Activated naive CD8-positive, alpha-beta T cell (primary cell): ENCODE data around the gene DMD.
"Not testable (repeated sequence)": the region's sequence is repeated elsewhere in the genome, so short reads cannot be mapped to it uniquely, and the experiment has no call there.

Experiments used
- H3K27ac Mint-ChIP-seq: one replicate; pipeline ENCODE4 v1.8.0; 2021; ENCODE audit warnings: mixed read lengths
- H3K27me3 Mint-ChIP-seq: one replicate; pipeline ENCODE4 v1.8.0; 2021; ENCODE audit warnings: mixed read lengths
- H3K36me3 Mint-ChIP-seq: one replicate; pipeline ENCODE4 v1.8.0; 2021; ENCODE audit warnings: mixed read lengths
- H3K4me1 Mint-ChIP-seq: one replicate; pipeline ENCODE4 v1.8.0; 2021; ENCODE audit warnings: low read depth, mixed read lengths
- H3K4me3 Mint-ChIP-seq: one replicate; pipeline ENCODE4 v1.8.0; 2021; ENCODE audit warnings: mild to moderate bottlenecking, mixed read lengths
- H3K9me3 Mint-ChIP-seq: one replicate; pipeline ENCODE4 v1.8.0; 2021; ENCODE audit warnings: low read depth, mixed read lengths

The DMD gene

DNA sequence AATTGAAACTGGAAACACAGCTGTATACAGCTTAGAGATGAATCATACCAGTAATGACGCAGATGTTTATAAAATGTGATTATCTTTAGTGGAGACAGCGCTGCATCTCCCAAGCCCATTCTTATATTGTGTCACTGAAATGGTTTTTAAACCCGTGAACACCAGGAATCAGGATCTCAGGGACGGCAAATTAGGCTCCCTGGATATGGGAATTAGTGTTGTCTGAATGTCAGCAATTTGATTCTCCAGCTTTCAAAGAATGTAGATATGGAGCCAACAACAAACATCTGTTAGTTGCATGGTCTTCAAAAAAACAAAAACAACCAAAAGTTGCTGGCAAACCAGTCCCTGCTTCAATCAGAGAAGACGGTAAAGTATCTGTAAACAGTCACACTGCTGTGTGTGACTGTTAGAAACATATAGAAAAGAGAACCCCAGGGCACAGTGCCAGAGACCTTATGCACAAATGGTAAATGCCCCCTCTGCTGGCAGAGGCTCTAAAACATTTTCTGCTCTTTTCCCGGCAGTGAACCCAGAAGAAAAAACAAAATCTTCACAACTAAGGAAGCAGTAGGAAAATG is 1787.7 kb downstream of the DMD start:
- H3K4me3 Mint-ChIP-seq = no peak overlapping the region
- H3K36me3 Mint-ChIP-seq = no peaks in the 10 kb centered on the region
- H3K27ac Mint-ChIP-seq = no peak overlapping the region
- no peaks in the 10 kb centered on the region for H3K4me1 Mint-ChIP-seq
- H3K9me3 Mint-ChIP-seq = no peaks in the 10 kb centered on the region
- H3K27me3 Mint-ChIP-seq = peaks cover 1% of the 10 kb centered on the region

GRCh38 chrX:31421441-31421840 is 1789.9 kb downstream of the DMD start:
- Mint-ChIP-seq H3K4me3 (no peak overlapping the region), H3K9me3 (no peaks in the 10 kb centered on the region), H3K27me3 (no peaks in the 10 kb centered on the region), H3K4me1 (no peaks in the 10 kb centered on the region), H3K27ac (no peak overlapping the region), H3K36me3 (no peaks in the 10 kb centered on the region)

DNA sequence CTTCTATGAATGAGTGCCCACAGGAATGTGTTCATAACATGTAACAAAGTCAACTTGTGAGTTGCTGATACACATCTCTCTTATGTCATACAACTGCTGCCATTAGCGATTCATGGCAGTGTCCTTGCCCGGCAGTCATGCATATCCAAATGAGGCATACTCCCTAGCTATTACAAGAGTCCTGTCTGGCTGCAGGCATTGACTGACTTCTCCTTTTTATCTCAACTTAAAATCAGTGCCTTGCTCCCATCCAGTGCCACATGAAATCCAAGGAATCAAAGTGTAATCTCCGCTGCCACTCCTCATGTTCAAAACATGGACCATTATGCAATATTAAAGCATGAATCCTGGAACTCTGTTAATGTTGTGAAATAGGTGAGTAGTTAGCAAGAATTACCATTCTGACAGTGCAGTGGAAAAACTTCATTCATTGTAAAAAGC is 1790.6 kb downstream of the DMD start:
- no peaks in the 10 kb centered on the region for H3K9me3 Mint-ChIP-seq
- no peaks in the 10 kb centered on the region for H3K4me1 Mint-ChIP-seq
- no peaks in the 10 kb centered on the region for H3K27me3 Mint-ChIP-seq
- H3K36me3 Mint-ChIP-seq = no peaks in the 10 kb centered on the region
- H3K4me3 Mint-ChIP-seq = no peak overlapping the region
- no peak overlapping the region for H3K27ac Mint-ChIP-seq

DNA sequence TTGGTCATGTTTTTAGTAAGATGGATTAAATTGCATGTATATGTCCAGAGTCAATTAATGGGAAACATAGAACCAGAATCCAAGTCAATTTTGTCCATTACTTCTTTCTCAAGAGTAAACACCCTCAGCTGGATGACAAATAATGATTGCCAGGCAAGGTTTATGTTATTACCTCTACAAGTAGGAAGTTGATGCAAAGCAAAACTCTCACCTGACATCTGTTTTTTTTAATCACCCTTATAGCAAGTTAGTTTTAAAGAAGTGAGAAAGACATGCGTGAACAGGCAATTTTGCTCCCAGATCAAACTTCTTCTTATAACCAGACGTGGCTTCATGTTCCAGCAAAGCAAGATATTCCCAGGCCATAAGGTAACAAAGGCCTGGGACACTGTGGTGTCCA is 1791.0 kb downstream of the DMD start:
- no peaks in the 10 kb centered on the region for H3K36me3 Mint-ChIP-seq
- no peaks in the 10 kb centered on the region for H3K27me3 Mint-ChIP-seq
- H3K4me1 Mint-ChIP-seq = no peaks in the 10 kb centered on the region
- no peak overlapping the region for H3K27ac Mint-ChIP-seq
- no peak overlapping the region for H3K4me3 Mint-ChIP-seq
- no peaks in the 10 kb centered on the region for H3K9me3 Mint-ChIP-seq

GRCh38 chrX:31397119-31397518 is 1814.2 kb downstream of the DMD start:
- Mint-ChIP-seq H3K36me3 (no peaks in the 10 kb centered on the region), H3K9me3 (no peaks in the 10 kb centered on the region), H3K27ac (no peak overlapping the region), H3K27me3 (no peaks in the 10 kb centered on the region), H3K4me1 (no peaks in the 10 kb centered on the region), H3K4me3 (no peak overlapping the region)

DNA sequence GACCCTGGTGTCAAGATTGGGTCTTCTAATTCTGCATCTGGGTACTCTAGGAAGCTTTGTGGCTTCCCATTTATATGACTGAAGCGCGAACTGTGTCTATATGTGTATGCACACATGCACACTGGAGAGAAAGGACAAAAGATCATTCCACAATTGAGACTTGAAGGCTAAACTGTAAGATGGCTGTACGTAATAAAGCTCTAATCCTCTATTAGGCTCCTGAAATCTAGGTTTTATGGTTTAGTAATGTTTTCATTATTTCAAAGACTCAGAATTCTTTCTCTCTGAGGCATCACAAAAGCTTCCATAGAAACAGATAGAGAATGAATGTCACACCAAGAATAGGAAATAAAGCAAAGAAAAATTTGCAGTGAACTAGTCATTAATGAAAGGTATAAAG is 1818.8 kb downstream of the DMD start:
- no peaks in the 10 kb centered on the region for H3K27me3 Mint-ChIP-seq
- H3K27ac Mint-ChIP-seq = no peak overlapping the region
- no peak overlapping the region for H3K4me3 Mint-ChIP-seq
- no peaks in the 10 kb centered on the region for H3K4me1 Mint-ChIP-seq
- no peaks in the 10 kb centered on the region for H3K9me3 Mint-ChIP-seq
- H3K36me3 Mint-ChIP-seq = no peaks in the 10 kb centered on the region

GRCh38 chrX:31388946-31389345 is 1822.4 kb downstream of the DMD start:
- no peaks in the 10 kb centered on the region for H3K9me3 Mint-ChIP-seq
- H3K36me3 Mint-ChIP-seq = no peaks in the 10 kb centered on the region
- no peak overlapping the region for H3K27ac Mint-ChIP-seq
- no peaks in the 10 kb centered on the region for H3K27me3 Mint-ChIP-seq
- no peaks in the 10 kb centered on the region for H3K4me1 Mint-ChIP-seq
- no peak overlapping the region for H3K4me3 Mint-ChIP-seq

- Mint-ChIP-seq H3K4me1 (no peaks in the 10 kb centered on the region), H3K27me3 (no peaks in the 10 kb centered on the region), H3K27ac (no peak overlapping the region), H3K36me3 (no peaks in the 10 kb centered on the region), H3K9me3 (no peaks in the 10 kb centered on the region), H3K4me3 (no peak overlapping the region)
Measured at GRCh38 chrX:31384471-31384870, 1826.9 kb downstream of the DMD start.

DNA sequence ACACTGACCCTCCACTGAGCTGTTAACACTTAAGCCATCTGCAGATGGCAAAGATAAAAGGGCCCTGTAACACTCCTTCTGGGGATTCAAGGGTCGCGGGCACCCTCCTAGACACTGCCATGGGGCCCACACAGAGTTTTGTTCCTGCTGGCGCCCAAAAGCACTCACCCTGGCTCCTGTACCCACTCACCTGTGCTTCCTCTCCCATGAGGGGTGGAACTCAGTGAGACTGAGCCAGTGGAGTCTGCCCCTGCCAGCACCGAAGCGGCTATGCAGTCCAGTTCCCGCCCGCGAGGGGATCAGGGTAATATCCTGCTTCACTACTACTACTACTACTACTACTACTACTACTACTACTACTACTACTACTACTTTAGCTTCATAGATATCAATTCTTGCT is 1827.4 kb downstream of the DMD start:
- no peaks in the 10 kb centered on the region for H3K4me1 Mint-ChIP-seq
- H3K9me3 Mint-ChIP-seq = no peaks in the 10 kb centered on the region
- no peaks in the 10 kb centered on the region for H3K27me3 Mint-ChIP-seq
- no peaks in the 10 kb centered on the region for H3K36me3 Mint-ChIP-seq
- no peak overlapping the region for H3K4me3 Mint-ChIP-seq
- no peak overlapping the region for H3K27ac Mint-ChIP-seq

DNA sequence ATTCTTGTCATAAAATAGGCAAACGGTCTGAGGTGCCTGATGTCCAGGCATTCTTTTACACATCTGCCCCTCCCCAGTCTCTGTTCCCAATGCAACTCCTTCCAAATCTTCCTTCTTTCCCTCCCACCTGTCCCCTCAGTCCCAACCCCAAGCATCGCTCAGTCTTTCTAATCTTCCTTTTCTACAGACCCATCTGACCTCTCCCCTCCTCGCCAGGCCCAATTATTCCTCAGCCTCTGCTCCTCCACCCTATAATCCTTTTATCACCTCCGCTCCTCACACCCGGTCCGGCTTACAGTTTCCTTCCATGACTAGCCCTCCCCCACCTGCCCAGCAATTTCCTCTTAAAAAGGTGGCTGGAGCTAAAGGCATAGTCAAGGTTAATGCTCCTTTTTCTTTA is 1832.4 kb downstream of the DMD start:
- H3K36me3 Mint-ChIP-seq, H3K4me1 Mint-ChIP-seq, H3K9me3 Mint-ChIP-seq, H3K27ac Mint-ChIP-seq, H3K27me3 Mint-ChIP-seq, H3K4me3 Mint-ChIP-seq: not testable (repeated sequence)

DNA sequence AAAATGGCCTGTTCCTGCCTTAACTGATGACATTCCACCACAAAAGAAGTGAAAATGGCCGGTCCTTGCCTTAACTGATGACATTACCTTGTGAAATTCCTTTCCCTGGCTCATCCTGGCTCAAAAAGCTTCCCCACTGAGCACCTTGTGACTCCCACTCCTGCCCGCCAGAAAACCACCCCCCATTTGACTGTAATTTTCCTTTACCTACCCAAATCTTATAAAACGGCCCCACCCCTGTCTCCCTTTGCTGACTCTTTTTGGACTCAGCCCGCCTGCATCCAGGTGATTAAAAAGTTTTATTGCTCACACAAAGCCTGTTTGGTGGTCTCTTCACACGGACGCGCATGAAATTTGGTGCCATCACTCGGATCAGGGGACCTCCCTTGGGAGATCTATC is 1833.5 kb downstream of the DMD start:
- not testable (repeated sequence) for H3K36me3 Mint-ChIP-seq

DNA sequence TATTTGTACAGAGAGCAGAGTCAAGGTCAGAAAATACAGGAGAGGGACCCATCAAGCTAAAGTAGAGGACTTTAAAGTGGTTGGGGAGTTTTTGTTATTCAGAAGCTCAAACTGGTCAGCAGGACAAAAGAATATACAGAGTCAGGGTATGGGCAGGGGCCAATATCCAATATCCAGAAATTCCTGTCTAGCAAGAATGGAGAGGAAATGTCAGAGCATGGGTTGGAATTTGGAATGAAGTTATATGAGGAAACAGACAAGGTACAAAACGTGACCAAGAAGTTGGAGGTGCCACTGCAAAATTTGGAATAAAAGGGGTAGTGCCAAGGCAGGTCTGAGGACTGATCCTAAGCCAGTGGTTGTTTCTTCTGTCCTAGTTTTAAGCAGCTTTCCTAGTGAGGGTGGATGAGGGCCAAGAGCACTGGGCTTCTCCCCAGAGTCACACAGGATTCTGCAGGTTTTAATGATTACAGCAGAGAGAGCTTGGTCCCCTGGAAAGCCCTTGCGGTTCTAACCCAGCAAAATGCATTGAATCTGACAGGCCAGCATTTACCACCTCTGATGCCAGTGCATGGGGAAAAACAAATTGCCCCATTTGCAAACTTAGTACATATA is 1834.8 kb downstream of the DMD start:
- Mint-ChIP-seq H3K4me1 (no peaks in the 10 kb centered on the region), H3K36me3 (no peaks in the 10 kb centered on the region), H3K27ac (no peak overlapping the region), H3K27me3 (no peaks in the 10 kb centered on the region), H3K4me3 (no peak overlapping the region), H3K9me3 (no peaks in the 10 kb centered on the region)

More for the DNA sequence above, 1833.5 kb downstream of the DMD start:
- not testable (repeated sequence) for H3K9me3 Mint-ChIP-seq, H3K4me1 Mint-ChIP-seq, H3K27ac Mint-ChIP-seq, H3K4me3 Mint-ChIP-seq, H3K27me3 Mint-ChIP-seq

DNA sequence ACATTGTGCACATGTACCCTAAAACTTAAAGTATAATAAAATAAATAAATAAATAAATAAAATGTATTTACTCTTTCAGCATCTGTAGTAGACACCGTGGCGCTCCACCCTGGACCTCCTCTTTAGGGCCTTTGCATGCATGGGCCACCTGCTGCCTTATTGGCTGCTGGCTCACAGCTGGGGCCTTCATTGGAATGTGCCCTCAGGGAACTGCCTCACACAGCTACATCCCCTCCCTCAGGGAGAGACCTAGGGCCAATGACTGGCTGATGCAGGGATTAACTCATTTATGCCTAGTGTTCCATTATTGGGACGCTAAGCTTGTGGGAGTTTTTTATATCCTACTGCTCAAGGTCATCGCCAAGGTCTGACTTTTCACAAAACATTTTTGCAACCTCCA is 1836.6 kb downstream of the DMD start:
- Mint-ChIP-seq H3K4me3 (no peak overlapping the region), H3K27ac (no peak overlapping the region), H3K9me3 (no peaks in the 10 kb centered on the region), H3K27me3 (no peaks in the 10 kb centered on the region), H3K4me1 (no peaks in the 10 kb centered on the region), H3K36me3 (no peaks in the 10 kb centered on the region)

DNA sequence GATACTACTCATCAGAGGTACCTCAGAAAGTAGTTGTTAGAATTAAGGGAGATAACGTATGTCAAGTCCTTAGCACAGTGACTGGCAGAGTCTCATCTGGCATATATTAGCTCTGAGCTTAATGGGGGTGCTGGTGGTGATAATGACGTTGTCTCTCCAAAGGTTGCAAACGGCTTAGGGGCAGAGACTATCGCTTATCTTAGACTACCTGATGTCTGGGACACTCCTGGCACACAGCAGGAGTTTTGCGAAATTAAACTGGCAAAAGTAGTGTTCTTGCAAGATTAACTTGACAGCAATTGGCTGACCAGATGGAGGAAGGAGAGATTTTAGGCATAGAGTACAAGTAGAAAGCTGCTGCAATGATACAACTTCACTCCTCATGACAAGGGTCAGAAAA is 1839.4 kb downstream of the DMD start:
- no peaks in the 10 kb centered on the region for H3K9me3 Mint-ChIP-seq
- H3K27me3 Mint-ChIP-seq = no peaks in the 10 kb centered on the region
- no peaks in the 10 kb centered on the region for H3K36me3 Mint-ChIP-seq
- no peak overlapping the region for H3K4me3 Mint-ChIP-seq
- no peaks in the 10 kb centered on the region for H3K4me1 Mint-ChIP-seq
- no peak overlapping the region for H3K27ac Mint-ChIP-seq

DNA sequence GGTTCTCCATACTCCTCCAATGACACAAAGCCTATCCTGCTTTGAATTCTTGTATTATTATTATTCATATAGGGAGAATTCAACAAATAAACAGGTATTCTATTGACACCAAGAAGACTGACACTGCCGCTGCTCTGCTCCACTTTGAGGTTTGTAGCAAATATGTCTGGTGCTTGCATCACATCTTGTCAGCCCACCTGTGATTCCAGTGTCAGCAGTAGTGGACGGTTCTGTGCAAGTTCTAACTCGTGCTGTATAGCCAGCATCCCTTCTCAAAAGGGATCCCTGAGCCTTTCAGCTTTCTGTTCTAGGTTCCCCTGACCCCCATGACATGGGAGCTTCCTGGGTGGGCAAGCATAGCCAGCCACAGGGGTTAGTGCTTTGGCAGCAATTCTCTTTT is 1843.5 kb downstream of the DMD start:
- Mint-ChIP-seq H3K4me1 (no peaks in the 10 kb centered on the region), H3K27ac (no peak overlapping the region)

DNA sequence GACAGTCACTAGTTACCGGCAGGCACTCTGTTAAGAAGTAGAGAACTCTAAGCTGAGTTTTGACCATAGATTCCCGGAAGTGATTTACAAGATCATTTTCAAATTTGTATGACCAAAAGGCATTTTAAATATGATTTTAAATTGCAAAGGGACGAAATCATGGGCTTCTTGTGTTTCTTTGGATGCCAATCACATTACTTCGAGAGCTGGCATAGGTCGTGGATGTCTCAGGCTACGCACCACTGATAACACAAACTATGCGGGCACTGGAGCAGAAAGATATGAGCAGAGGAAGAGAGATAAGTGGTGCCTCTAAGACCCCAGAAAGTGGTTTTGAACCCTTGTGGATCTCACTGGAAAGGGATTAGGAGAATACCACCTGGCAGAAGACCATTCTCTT is 1845.3 kb downstream of the DMD start:
- no peaks in the 10 kb centered on the region for H3K27me3 Mint-ChIP-seq
- H3K27ac Mint-ChIP-seq = no peak overlapping the region
- no peaks in the 10 kb centered on the region for H3K36me3 Mint-ChIP-seq
- no peak overlapping the region for H3K4me3 Mint-ChIP-seq
- no peaks in the 10 kb centered on the region for H3K4me1 Mint-ChIP-seq
- H3K9me3 Mint-ChIP-seq = no peaks in the 10 kb centered on the region

More for the DNA sequence above, 1843.5 kb downstream of the DMD start:
- Mint-ChIP-seq H3K27me3 (no peaks in the 10 kb centered on the region), H3K4me3 (no peak overlapping the region), H3K36me3 (no peaks in the 10 kb centered on the region), H3K9me3 (no peaks in the 10 kb centered on the region)
